ENCODE measurements around the gene CRIM1. TPM values are rescaled to one million over a fixed set of nuclear protein-coding genes. Genes with fewer than 3 reads are reported as not detected.

Gene CRIM1
- total and polyA plus RNA-seq, 5 experiments from 2014 or later = 0.12 to 2.0 (median 0.88) TPM

DNA sequence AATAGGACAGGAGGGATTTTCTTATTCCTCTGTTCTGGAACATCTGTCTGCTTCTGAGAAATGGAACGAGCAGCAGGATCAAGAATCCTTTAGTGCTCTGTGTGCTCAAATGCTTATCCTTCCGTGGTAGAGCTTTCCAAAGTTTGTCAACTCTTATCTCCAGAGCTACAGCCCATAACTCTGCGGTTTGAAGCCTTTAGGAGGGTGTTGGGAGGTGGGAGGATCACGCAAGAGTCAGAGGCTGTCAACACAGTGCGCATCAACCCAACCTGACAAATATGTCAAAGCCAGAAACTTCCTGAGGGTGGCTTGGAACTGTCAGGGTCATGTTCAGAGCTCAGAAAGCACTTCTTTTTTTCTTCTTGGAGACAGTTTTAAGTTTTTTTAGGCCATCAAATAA is 95.9 kb downstream of the CRIM1 start:
- ATAC-seq (no peak), DNase-seq (no peak)
- Mint-ChIP-seq H3K27ac (no peak overlapping the region), H3K9me3 (no peaks in the 10 kb centered on the region), H3K27me3 (peaks cover 0 to 1% (median 0%) of the 10 kb centered on the region in 5 donors), H3K36me3 (no peaks in the 10 kb centered on the region), H3K4me3 (no peak overlapping the region), H3K4me1 (no peaks in the 10 kb centered on the region)
- POLR2A ChIA-PET = no interaction called here

DNA sequence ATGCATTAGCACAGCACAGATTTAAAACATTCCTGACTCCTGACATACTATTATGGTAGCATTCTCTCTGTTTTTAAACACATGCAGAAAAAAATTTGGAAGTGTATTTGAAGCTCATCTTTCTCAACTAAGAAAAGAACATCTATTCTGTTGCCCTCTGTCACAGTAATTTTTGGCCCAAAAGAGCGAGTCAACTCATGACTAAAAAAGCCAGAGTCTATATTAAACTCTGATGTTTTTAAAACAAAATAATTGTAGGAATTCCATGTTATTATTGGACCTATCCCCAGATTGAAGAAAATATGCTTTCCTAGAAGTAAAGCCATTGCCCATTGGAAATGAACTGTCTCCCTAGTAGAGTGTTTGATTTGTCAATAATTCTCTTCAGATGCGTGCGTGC is 96.7 kb downstream of the CRIM1 start:
- DNase-seq (no peak), ATAC-seq (no peak)
- no peak overlapping the region for H3K4me3 Mint-ChIP-seq
- no peaks in the 10 kb centered on the region for H3K36me3 Mint-ChIP-seq
- POLR2A ChIA-PET = no interaction called here
- peaks cover 0 to 1% (median 0%) of the 10 kb centered on the region in 5 donors for H3K27me3 Mint-ChIP-seq
- H3K9me3 Mint-ChIP-seq = no peaks in the 10 kb centered on the region
- no peaks in the 10 kb centered on the region for H3K4me1 Mint-ChIP-seq
- H3K27ac Mint-ChIP-seq = no peak overlapping the region

DNA sequence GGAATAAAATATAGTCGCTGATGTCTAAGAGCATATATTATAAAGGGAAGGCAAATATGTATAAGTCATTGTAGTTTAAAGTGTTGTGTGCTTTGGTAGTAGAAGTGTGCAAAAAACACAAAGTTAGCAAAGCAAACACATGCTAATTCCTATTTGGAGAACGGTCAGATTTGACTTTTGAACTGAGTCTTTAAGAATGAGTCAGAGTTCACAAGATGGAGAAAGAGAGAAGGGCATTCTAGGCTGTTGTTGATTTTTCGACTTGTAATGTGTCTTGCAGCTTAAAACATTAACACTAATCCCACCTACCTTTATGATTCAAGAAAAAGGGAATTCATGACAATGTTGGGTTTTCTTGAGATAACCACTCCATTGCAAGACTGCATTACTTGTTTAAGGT is 98.1 kb downstream of the CRIM1 start:
- Mint-ChIP-seq H3K9me3 (no peaks in the 10 kb centered on the region), H3K36me3 (no peaks in the 10 kb centered on the region), H3K27ac (no peak overlapping the region), H3K4me1 (no peaks in the 10 kb centered on the region), H3K4me3 (no peak overlapping the region), H3K27me3 (peaks cover 0 to 1% (median 0%) of the 10 kb centered on the region in 5 donors)
- DNase-seq (no peak), ATAC-seq (no peak)
- POLR2A ChIA-PET = no interaction called here

DNA sequence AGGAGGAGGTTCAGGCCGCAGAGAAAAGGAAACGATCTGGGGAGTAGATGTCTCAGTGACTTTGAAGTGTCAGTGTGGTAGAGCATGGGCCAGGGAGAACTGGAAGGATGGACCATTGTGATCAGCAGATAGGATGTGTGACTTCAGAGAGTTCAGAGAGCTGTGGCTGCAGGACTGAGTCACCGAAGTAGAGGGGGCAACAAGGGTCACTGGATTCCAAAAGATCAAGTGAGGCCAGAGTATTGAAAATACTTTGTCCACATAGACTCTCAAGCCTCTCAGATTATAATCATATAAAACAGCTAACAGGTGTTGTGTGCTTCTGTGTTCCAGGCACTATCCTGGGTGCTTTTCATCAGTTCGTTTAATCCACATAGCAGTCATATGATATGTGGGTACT is 99.4 kb downstream of the CRIM1 start:
- Mint-ChIP-seq H3K4me1 (no peaks in the 10 kb centered on the region), H3K27me3 (peaks cover 0 to 1% (median 0%) of the 10 kb centered on the region in 5 donors), H3K36me3 (no peaks in the 10 kb centered on the region), H3K4me3 (no peak overlapping the region), H3K9me3 (no peaks in the 10 kb centered on the region), H3K27ac (no peak overlapping the region)
- POLR2A ChIA-PET = no interaction called here
- no peak for DNase-seq
- no peak for ATAC-seq

DNA sequence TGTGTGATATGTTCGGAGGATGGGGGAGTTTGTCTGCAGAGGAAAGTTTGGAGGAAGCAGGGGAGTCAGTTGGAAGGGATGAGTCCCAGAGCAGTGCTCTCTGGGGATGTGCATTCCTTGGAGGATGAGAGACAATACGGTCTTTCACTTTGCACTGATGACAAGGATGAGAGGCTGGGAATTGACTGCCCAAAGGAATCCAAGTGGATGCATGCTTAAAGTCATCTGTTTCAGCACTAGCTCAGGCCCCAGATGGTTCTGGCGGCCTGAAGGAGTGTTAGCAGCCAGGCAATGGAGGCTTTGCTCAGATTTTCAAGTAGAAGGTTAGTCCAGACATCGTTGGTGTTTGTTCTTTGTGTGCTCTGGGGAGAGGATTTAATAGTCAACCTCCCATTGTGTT is 100.2 kb downstream of the CRIM1 start:
- Mint-ChIP-seq H3K27me3 (no peaks in the 10 kb centered on the region), H3K27ac (no peak overlapping the region), H3K36me3 (no peaks in the 10 kb centered on the region), H3K4me3 (no peak overlapping the region), H3K9me3 (no peaks in the 10 kb centered on the region), H3K4me1 (no peaks in the 10 kb centered on the region)
- DNase-seq (no peak), ATAC-seq (no peak)
- POLR2A ChIA-PET = no interaction called here

DNA sequence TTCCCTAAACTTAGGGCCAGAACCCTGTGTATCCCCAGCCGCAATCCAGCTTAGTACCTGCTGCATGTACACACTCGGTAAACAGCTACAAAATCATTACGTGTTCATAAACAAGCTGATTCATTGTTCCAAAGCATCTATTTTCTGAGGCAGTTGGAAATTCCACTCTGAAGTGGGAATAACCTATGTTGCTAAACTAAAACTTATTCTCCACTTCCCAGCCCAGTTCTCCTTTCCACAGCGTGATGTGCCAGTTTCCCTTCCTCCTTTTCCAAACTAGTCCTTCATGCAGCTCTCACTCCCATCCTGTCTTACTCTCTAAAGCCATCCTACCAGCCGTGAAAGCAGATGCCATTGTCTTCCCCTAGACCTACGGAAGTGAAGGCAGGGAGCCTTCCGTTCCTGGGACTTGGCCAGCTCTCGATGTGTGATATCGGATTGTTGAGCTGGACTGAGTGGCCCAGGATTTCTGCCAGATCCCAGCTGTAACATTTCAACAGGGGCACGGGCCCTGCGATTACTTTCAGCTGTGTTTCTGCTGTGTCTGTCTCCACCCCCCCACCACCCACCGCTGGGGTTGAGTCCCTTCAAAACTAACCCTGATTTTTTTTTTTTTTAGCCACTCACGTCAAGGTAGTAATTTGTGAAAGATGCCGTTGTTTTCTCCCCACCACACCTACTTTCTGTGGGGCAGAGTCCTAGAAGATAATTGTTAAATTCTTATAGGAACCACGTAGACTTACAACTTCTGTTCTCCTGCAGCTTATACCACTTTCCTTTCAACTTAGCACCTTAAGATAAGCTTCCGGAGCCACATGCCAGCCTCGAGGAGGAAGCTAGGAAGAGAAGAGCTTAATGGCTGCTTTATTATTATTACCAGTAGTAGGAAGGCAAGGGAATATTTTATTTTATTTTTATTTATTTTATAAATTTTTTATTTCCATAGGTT is 100.9 kb downstream of the CRIM1 start:
- H3K4me3 Mint-ChIP-seq = no peak overlapping the region
- H3K27ac Mint-ChIP-seq = no peak overlapping the region
- no peaks in the 10 kb centered on the region for H3K9me3 Mint-ChIP-seq
- H3K27me3 Mint-ChIP-seq = no peaks in the 10 kb centered on the region
- H3K4me1 Mint-ChIP-seq = no peaks in the 10 kb centered on the region
- no peaks in the 10 kb centered on the region for H3K36me3 Mint-ChIP-seq
- POLR2A ChIA-PET = no interaction called here
- ATAC-seq = no peak
- DNase-seq = no peak

DNA sequence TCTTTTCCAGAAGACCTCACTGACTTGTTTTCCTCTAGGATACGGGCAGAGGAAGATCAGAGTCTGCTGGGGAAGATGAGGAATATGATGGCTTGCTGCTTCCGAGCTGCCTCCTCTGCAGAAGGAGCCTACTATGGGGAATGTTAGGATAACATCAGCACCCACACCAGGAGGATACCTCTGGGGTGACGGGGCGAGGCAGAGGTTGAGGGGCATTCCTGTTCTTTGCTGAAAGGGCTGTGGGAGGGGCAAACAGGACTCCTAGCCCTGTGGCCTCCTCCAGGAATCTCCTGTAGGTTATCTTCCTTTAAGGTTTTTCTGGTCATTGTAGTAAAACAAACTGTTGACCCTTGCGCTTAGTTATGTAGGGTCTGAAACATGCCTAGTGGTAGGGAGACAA is 102.5 kb downstream of the CRIM1 start:
- no peak overlapping the region for H3K27ac Mint-ChIP-seq
- H3K27me3 Mint-ChIP-seq = no peaks in the 10 kb centered on the region
- no peaks in the 10 kb centered on the region for H3K36me3 Mint-ChIP-seq
- POLR2A ChIA-PET = no interaction called here
- DNase-seq (no peak), ATAC-seq (no peak)
- H3K4me1 Mint-ChIP-seq = no peaks in the 10 kb centered on the region
- no peak overlapping the region for H3K4me3 Mint-ChIP-seq
- H3K9me3 Mint-ChIP-seq = no peaks in the 10 kb centered on the region

DNA sequence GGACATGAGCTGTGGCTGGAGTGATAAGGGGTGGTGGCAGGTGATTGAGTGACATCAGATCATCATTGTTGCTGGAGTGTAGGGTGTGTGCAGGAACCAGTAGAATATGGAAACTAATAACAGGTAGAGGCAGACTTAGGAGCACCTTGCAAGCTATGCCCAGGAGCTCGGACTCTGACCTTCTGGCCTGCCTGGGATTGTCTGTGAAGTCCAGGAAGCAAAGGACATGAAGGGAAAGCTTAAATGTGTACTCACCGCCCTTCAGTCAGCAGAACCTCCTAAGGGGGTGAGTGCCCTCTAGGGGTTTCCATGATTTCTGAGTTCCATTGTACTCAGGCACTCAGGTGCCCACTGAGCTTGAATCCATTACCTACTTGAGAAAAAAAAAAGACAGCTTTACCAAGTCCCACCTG is 104.2 kb downstream of the CRIM1 start:
- POLR2A ChIA-PET = no interaction called here
- no peak for ATAC-seq
- H3K36me3 Mint-ChIP-seq = no peaks in the 10 kb centered on the region

DNA sequence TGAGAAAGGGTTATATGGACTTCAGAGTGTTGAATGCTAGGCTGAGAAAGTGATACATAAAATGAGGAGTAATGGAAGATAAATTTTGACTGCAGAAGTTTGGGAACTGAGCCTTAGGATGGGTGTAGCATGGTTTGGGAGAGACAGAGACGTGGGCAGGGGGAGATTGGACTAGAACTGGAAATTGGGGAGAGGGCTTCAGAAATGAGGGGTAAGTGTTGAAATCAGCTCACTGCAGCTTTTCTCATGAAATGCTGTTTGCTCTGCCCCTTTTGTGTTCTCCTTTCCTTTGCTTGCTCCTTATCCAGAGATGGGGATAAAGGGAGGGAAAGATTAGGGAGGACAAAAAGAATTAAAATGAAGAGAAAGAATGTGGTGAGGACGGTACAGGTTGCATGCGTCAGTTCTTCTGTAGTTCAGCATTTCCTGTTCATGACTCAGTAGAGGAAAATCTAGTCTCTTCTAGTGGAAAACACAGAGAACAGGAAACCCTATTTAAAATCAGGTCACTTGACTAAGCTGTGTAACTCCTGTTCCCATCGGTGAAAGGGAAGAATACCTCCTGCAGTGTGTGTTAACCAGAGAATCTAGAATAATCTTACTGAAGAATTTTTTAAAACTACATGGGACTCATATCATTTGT is 105.6 kb downstream of the CRIM1 start:
- DNase-seq = peak in 1 of 10 donors; percentile 5
- H3K9me3 Mint-ChIP-seq = no peaks in the 10 kb centered on the region
- no peaks in the 10 kb centered on the region for H3K4me1 Mint-ChIP-seq
- H3K4me3 Mint-ChIP-seq = peak overlapping the region in 2 of 10 donors; percentile 9 to 17
- H3K36me3 Mint-ChIP-seq = no peaks in the 10 kb centered on the region
- peak in 1 of 2 donors; percentile 51 for ATAC-seq
- POLR2A ChIA-PET = no interaction called here
- no peaks in the 10 kb centered on the region for H3K27me3 Mint-ChIP-seq
- H3K27ac Mint-ChIP-seq = no peak overlapping the region

More for the DNA sequence above, 104.2 kb downstream of the CRIM1 start:
- Mint-ChIP-seq H3K27ac (no peak overlapping the region), H3K4me1 (no peaks in the 10 kb centered on the region), H3K9me3 (no peaks in the 10 kb centered on the region), H3K27me3 (no peaks in the 10 kb centered on the region), H3K4me3 (no peak overlapping the region)
- DNase-seq = no peak

DNA sequence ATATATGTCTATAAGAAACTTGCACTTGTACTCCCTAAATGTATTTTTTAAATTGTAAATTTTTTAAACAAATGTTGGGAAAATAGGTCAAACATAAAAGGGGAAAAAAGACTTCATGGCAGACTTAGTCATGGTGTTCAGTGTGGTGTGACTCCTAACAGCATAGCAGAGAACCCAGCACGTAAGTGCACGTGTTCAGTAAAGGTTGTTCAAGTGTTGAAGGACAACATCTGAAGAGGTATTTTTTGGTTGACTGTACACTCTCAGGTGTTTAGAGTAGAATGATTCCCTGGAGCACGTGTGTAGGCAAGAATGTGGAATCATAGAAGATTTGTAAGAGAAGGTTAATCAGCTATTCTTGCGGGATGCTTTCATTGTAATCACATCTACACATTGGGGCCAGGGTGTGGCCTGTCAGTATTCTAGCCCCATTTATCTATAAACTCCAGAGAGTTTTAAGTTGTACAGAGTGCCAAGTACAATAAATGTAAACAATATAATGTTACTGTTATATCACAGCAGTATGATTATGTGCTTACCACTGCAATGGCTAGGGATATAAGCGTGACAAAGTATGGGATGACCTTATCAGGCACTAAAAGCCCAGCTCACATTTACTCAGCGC is 106.8 kb downstream of the CRIM1 start:
- Mint-ChIP-seq H3K4me1 (no peaks in the 10 kb centered on the region), H3K9me3 (no peaks in the 10 kb centered on the region), H3K4me3 (no peak overlapping the region), H3K36me3 (no peaks in the 10 kb centered on the region), H3K27ac (no peak overlapping the region), H3K27me3 (peaks cover 0 to 4% (median 0%) of the 10 kb centered on the region in 5 donors)
- POLR2A ChIA-PET = no interaction called here
- DNase-seq (no peak), ATAC-seq (no peak)

DNA sequence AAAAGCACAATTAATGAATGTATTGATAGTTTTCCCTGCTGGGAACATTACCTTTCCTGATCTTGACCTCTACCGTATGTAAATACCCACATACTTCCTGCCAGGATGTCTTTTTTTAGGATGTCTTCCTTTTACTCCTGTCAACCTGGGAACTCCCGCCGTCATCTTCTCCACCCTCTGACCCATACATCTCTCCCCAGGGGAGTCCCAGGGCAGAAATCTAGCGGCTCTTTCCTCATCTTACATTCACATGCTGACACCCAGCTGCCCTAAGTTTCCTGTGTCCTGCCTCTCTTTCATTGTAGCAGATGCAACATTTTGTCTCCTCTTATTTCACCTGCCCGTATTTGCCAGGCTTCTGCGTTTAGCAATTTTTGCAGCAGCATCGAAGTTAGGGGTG is 107.8 kb downstream of the CRIM1 start:
- no peaks in the 10 kb centered on the region for H3K36me3 Mint-ChIP-seq
- ATAC-seq = no peak
- H3K4me1 Mint-ChIP-seq = no peaks in the 10 kb centered on the region
- peaks cover 0 to 4% (median 0%) of the 10 kb centered on the region in 5 donors for H3K27me3 Mint-ChIP-seq
- no peak for DNase-seq
- H3K4me3 Mint-ChIP-seq = no peak overlapping the region
- H3K9me3 Mint-ChIP-seq = no peaks in the 10 kb centered on the region
- peak overlapping the region in 1 of 10 donors; percentile 16 for H3K27ac Mint-ChIP-seq
- POLR2A ChIA-PET = no interaction called here

DNA sequence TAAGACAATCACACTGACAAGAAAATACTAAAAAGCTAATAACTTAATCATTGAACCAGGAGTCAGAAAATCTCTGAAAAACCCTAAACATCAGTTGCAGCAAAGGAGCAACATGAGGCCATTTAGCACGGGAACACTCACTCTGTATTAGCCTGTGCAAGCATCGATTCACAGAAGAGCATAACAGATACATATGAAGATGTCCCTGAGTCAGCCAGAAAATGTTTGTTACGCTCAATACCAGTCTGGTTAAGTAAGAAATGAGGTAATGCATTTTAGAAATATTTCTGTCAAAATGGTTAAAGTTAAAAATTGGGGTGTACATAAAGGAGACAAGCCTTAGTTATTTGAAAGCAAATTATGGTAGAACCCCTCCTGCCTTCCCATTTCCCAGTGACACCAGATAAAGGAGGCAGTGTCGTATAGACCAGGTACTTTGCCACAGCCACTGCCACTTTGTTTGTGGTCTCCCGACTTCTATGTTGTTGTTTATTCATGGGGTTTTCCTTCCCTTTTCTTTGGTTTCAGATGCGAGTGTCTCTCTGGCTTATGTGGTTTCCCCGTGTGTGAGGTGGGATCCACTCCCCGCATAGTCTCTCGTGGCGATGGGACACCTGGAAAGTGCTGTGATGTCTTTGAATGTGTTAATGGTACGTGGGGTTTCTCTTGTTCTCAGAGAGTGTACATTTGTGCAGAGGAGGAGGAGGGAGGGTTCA is 108.6 kb downstream of the CRIM1 start:
- Mint-ChIP-seq H3K4me3 (no peak overlapping the region), H3K36me3 (no peaks in the 10 kb centered on the region), H3K27me3 (peaks cover 0 to 4% (median 0%) of the 10 kb centered on the region in 5 donors), H3K4me1 (peaks cover 0 to 1% (median 0%) of the 10 kb centered on the region in 4 donors), H3K9me3 (no peaks in the 10 kb centered on the region), H3K27ac (no peak overlapping the region)
- POLR2A ChIA-PET = no interaction called here
- DNase-seq = no peak
- ATAC-seq = no peak

DNA sequence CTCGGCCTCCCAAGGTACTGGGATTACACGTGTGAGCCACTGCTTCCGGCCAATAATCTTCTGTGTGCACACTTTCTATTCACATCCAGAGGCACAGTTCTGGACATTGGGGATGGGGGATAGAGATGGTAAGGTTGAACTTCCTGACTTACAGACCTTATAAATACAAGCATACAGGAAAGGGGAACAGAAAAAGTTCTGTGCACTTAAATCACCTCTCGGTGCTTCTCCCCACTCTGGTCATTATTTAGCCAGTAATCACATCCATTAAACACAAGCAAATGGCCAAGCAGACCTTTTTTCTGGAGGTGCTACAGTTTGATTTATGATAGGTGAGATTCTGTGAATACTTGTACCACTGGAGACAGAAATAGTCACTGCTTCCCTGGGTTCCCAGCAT is 110.6 kb downstream of the CRIM1 start:
- Mint-ChIP-seq H3K36me3 (no peaks in the 10 kb centered on the region), H3K27ac (no peak overlapping the region), H3K4me3 (no peak overlapping the region), H3K27me3 (peaks cover 0 to 4% (median 0%) of the 10 kb centered on the region in 5 donors), H3K4me1 (peaks cover 0 to 5% (median 0%) of the 10 kb centered on the region in 4 donors), H3K9me3 (no peaks in the 10 kb centered on the region)
- ATAC-seq = no peak
- no peak for DNase-seq
- POLR2A ChIA-PET = no interaction called here

Measured in naive thymus-derived CD8-positive, alpha-beta T cell (primary cell).